Fibroblast of lung (primary cell): ENCODE results near the gene CCDC187.

Experiments used
- CTCF ChIP-seq, 2 donors: IDR thresholded peaks in 1 of 2; conservative IDR thresholded peaks in 1 of 2; 1 replicate in 1 of 2; 2 replicates in 1 of 2; pipeline ENCODE4 v1.5.1; 2011 to 2012; ENCODE audit warnings: low read length in 2 of 2, control low read depth in 1 of 2, inconsistent platforms in 1 of 2, low read depth in 1 of 2, mild to moderate bottlenecking in 1 of 2
- EZH2 ChIP-seq: IDR thresholded peaks from 2 replicates; pipeline ENCODE4 v1.5.1; 2012; ENCODE audit warnings: low read length, control low read depth, mild to moderate bottlenecking; ENCODE audit errors: missing control alignments

GRCh38 chr9:136285501-136286358 is 18.2 kb downstream of the CCDC187 start:
- TF ChIP-seq CTCF (conservative IDR thresholded peaks at IDR 0.05 in 1 of 2, IDR thresholded peaks at IDR 0.05 in 1 of 2; ENCODE audit: low read depth in 1 of 2, low read length in 2 of 2) (no peak), EZH2 (no peak)
